ENCODE results near the gene TTC7B. TPM values are rescaled to one million over a fixed set of nuclear protein-coding genes. Genes with fewer than 3 reads are reported as not detected.

The TTC7B gene
- total RNA-seq, 1 donor from 2014 or later, result 46.6 TPM

GRCh38 chr14:90804292-90805083 is 11.7 kb downstream of the TTC7B start:
- no peak for TF ChIP-seq CTCF (IDR thresholded peaks at IDR 0.05; ENCODE audit: unreplicated experiment)
- Mint-ChIP-seq H3K27ac (peak overlapping the region; percentile 15), H3K36me3 (ENCODE audit: insufficient read depth) (no peaks in the 10 kb centered on the region), H3K27me3 (peaks cover 3% of the 10 kb centered on the region), H3K4me1 (ENCODE audit: low read depth) (peaks cover 16% of the 10 kb centered on the region), H3K4me3 (ENCODE audit: low read depth) (no peak overlapping the region), H3K9me3 (ENCODE audit: low read depth) (no peaks in the 10 kb centered on the region)
- no peak for DNase-seq (ENCODE audit: low spot score, unreplicated experiment)

- H3K27me3 Mint-ChIP-seq, result peaks cover 3% of the 10 kb centered on the region
- no peaks in the 10 kb centered on the region for H3K9me3 Mint-ChIP-seq (ENCODE audit: low read depth)
- H3K36me3 Mint-ChIP-seq (ENCODE audit: insufficient read depth), result no peaks in the 10 kb centered on the region
- no peak overlapping the region for H3K27ac Mint-ChIP-seq
- H3K4me3 Mint-ChIP-seq (ENCODE audit: low read depth), result no peak overlapping the region
- peaks cover 16% of the 10 kb centered on the region for H3K4me1 Mint-ChIP-seq (ENCODE audit: low read depth)
- TF ChIP-seq CTCF (IDR thresholded peaks at IDR 0.05; ENCODE audit: unreplicated experiment), result no peak
- no peak for DNase-seq (ENCODE audit: low spot score, unreplicated experiment)
These were observed 13.0 kb downstream of the TTC7B start for GRCh38 chr14:90803249-90803648.

GRCh38 chr14:90799420-90799819 is 16.8 kb downstream of the TTC7B start:
- no peaks in the 10 kb centered on the region for H3K9me3 Mint-ChIP-seq (ENCODE audit: low read depth)
- H3K27me3 Mint-ChIP-seq, result no peaks in the 10 kb centered on the region
- H3K36me3 Mint-ChIP-seq (ENCODE audit: insufficient read depth), result no peaks in the 10 kb centered on the region
- no peak overlapping the region for H3K4me3 Mint-ChIP-seq (ENCODE audit: low read depth)
- no peak for DNase-seq (ENCODE audit: low spot score, unreplicated experiment)
- peaks cover 5% of the 10 kb centered on the region for H3K4me1 Mint-ChIP-seq (ENCODE audit: low read depth)
- TF ChIP-seq CTCF (IDR thresholded peaks at IDR 0.05; ENCODE audit: unreplicated experiment), result no peak
- H3K27ac Mint-ChIP-seq, result no peak overlapping the region

GRCh38 chr14:90797919-90798318 is 18.3 kb downstream of the TTC7B start:
- Mint-ChIP-seq H3K27me3 (no peaks in the 10 kb centered on the region), H3K9me3 (ENCODE audit: low read depth) (no peaks in the 10 kb centered on the region), H3K4me1 (ENCODE audit: low read depth) (peaks cover 3% of the 10 kb centered on the region), H3K36me3 (ENCODE audit: insufficient read depth) (no peaks in the 10 kb centered on the region), H3K4me3 (ENCODE audit: low read depth) (no peak overlapping the region), H3K27ac (no peak overlapping the region)
- no peak for TF ChIP-seq CTCF (IDR thresholded peaks at IDR 0.05; ENCODE audit: unreplicated experiment)
- DNase-seq (ENCODE audit: low spot score, unreplicated experiment), result no peak

- no peaks in the 10 kb centered on the region for H3K27me3 Mint-ChIP-seq
- H3K4me3 Mint-ChIP-seq (ENCODE audit: low read depth), result no peak overlapping the region
- H3K4me1 Mint-ChIP-seq (ENCODE audit: low read depth), result peaks cover 2% of the 10 kb centered on the region
- no peaks in the 10 kb centered on the region for H3K36me3 Mint-ChIP-seq (ENCODE audit: insufficient read depth)
- no peak for TF ChIP-seq CTCF (IDR thresholded peaks at IDR 0.05; ENCODE audit: unreplicated experiment)
- H3K27ac Mint-ChIP-seq, result no peak overlapping the region
- H3K9me3 Mint-ChIP-seq (ENCODE audit: low read depth), result no peaks in the 10 kb centered on the region
- DNase-seq (ENCODE audit: low spot score, unreplicated experiment), result no peak
These were observed 18.8 kb downstream of the TTC7B start for GRCh38 chr14:90797451-90797850.
